Neural cell (in vitro differentiated cells): Measurements from ENCODE around the gene ZNF248.

Experiments
- EP300 ChIP-seq: fragments of 450-650 bp; conservative IDR thresholded peaks from 2 replicates; pipeline ENCODE4 v1.6.1; 2014; ENCODE audit warnings: antibody characterized with exemption, mild to moderate bottlenecking, moderate library complexity; ENCODE audit not compliant: poor library complexity, severe bottlenecking
- TF ChIP-seq, protein P1 (sequence below): IDR thresholded peaks from 2 replicates; pipeline ENCODE4 v1.6.1; 2012; ENCODE audit warnings: borderline replicate concordance

- no peak for TF ChIP-seq EP300
- TF ChIP-seq, protein P1, sequence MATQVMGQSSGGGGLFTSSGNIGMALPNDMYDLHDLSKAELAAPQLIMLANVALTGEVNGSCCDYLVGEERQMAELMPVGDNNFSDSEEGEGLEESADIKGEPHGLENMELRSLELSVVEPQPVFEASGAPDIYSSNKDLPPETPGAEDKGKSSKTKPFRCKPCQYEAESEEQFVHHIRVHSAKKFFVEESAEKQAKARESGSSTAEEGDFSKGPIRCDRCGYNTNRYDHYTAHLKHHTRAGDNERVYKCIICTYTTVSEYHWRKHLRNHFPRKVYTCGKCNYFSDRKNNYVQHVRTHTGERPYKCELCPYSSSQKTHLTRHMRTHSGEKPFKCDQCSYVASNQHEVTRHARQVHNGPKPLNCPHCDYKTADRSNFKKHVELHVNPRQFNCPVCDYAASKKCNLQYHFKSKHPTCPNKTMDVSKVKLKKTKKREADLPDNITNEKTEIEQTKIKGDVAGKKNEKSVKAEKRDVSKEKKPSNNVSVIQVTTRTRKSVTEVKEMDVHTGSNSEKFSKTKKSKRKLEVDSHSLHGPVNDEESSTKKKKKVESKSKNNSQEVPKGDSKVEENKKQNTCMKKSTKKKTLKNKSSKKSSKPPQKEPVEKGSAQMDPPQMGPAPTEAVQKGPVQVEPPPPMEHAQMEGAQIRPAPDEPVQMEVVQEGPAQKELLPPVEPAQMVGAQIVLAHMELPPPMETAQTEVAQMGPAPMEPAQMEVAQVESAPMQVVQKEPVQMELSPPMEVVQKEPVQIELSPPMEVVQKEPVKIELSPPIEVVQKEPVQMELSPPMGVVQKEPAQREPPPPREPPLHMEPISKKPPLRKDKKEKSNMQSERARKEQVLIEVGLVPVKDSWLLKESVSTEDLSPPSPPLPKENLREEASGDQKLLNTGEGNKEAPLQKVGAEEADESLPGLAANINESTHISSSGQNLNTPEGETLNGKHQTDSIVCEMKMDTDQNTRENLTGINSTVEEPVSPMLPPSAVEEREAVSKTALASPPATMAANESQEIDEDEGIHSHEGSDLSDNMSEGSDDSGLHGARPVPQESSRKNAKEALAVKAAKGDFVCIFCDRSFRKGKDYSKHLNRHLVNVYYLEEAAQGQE, result no peak
These were observed 12.8 kb downstream of the ZNF248 start for GRCh38 chr10:37844644-37845043.
